GM21576 (cell line): ENCODE data around the gene GPX2.
"Not testable (repeated sequence)": the region's sequence is repeated elsewhere in the genome, so short reads cannot be mapped to it uniquely, and the experiment has no call there.

Experiments used
- ATAC-seq: cut with Tn5 transposase; IDR thresholded peaks from one replicate; pipeline ENCODE4 v1.9.1; 2021; ENCODE audit warnings: mild to moderate bottlenecking, moderate library complexity; ENCODE audit not compliant: unreplicated experiment

The GPX2 gene

DNA sequence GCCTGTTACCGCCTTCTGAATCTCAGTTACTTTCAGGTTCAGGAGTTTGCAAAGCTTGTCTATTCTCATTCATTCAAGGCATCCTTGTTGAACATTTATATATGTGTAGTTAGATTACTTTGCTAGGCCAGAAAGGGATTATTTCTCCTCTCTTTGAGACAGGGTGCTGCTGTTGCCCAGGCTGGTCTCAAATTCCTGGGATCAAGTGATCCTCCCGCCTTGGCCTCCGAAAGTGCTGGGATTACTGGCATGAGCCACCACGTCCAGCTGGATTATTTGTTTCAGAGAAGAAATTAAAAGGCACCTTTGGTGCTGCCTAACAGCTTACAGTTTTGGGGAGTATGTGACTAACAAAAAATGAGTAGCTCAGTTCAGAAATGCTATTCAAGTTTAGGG lies 27.5 kb downstream of the GPX2 start:
- ATAC-seq, result no peak

DNA sequence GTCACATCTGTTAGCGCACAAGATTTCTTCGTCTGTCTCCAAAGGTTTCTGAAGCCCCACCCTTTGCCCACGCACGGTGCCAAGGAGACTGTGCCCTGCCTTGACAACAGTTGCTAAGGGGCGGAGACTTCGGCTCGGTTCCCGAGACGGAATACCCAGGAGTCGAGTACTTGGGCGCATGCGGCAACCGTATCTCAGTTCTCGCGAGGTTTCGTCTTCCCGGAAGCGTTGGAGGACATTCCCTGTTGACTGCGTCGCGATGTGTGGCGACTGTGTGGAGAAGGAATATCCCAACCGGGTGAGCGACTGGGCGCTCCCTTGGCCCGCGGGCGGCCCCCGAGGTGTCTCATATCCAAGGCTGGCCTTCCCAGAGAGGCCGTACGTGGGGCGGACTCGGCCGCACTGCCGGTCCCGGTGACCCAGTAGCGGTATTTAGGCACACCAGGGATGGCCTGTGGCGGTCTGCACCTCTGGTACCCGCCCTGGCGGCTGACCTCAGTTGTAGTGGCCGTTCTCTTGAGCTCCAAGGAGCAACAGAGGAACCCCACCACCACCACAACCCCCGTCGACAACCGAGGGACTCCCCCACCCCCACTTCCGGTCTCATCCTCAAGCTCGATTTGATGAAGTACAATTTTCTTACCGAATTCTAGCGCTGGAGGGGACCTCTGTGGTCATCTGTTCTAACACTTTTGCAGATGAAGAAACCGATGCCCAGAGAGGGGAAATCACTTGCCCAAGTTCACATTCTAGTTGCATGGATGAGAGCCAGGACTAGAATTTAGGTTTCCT lies 28.1 kb downstream of the GPX2 start, which contains the start of gene CHURC1:
Gene CHURC1 (plus strand): TSS at position 219 of the 792 bp plus-strand sequence. CDS start 41 bp downstream, at position 260.
- ATAC-seq, result peak; percentile 93

DNA sequence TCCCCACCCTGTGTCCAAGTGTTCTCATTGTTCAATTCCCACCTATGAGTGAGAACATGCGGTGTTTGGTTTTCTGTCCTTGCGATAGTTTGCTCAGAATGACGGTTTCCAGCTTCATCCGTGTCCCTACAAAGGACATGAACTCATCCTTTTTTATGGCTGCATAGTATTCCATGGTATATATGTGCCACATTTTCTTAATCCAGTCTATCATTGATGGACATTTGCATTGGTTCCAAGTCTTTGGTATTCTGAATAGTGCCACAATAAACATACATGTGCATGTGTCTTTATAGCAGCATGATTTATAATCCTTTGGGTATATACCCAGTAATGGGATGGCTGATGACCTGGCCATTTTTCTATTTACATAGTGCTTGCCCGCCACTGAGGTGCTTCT lies 29.1 kb downstream of the GPX2 start:
- not testable (repeated sequence) for ATAC-seq

GRCh38 chr14:64912261-64912660 lies 30.3 kb downstream of the GPX2 start:
- ATAC-seq, result no peak

DNA sequence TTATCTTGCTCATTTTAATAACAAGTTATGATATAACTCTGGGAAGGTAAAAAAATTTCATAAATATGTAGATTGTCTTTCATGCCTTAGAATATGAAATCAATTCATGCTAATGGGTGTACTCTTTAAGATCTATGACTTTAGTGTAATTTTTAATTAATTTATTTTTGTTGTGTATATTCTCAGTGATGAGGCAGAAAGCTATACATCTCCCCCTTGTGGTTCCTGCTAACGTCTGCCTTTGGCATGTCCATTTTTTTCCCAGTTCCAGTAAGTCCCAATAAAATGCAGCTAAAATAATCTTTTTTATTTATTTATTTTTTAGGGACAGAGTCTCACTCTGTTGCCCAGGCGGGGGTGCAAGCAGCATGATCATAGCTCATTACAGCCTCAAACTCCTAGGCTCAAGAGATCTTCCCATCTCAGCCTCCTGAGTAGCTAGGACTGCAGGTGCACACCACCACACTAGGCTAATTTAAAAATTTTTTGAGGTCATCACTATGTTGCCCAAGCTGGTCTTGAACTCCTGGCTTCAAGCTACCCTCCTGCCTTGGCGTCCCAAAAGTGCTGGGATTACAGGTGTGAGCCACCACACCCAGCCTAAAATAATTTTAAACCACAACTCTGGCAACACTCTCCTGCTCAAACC lies 31.6 kb downstream of the GPX2 start:
- ATAC-seq, result no peak

- ATAC-seq, result no peak
Measured at GRCh38 chr14:64906022-64906421, 36.5 kb downstream of the GPX2 start.

DNA sequence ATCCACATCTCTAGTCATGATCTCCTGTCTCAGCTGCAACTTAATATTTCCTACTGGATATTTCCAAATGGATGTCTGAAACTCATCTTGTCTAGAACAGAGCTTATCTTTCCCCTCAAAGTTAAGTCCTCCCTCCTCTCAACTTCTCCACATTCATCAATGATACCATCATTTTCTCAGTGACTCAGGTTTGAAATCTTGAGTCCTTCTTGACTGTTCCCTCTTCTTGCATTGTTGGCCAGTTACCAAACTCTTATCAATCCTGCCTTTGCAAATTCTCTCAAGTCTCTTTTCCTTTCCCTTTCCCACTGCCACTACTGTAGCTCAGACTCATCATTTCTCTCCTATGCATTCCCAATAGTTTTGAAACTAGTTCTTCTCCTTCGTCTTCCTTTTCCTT lies 42.6 kb downstream of the GPX2 start:
- ATAC-seq, result no peak

- ATAC-seq, result no peak
Measured at GRCh38 chr14:64891839-64892375, 50.6 kb downstream of the GPX2 start.

DNA sequence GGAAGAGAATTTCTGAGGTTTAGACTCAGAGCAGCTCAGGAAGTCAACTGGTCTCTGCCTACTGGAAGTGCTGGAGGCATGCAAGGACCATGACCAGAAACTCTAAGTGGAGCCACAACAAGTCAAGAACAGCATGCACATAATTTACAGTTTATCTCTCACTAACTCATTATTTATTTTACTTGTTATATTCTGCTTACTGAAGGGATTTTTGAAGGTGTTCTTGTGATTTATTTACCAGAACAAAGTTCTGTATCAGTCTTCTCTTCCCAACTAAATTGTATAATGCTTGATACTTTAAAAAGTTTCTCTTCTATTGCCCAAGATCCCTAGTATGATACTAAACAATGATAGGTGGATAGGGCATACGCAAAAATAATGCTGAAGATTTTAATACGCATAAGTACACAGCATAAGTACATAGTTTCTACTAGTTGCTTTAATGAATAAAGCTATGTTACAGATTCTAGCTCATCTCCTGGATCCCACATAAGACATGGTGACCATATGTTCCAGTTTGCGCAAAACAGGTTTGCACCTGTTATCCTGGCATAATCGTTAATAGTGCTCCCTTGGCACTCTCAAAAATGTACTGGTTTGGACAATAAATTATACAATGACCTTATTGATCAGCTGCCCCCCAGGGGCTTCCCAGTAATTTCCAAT lies 51.2 kb downstream of the GPX2 start:
- ATAC-seq, result no peak

DNA sequence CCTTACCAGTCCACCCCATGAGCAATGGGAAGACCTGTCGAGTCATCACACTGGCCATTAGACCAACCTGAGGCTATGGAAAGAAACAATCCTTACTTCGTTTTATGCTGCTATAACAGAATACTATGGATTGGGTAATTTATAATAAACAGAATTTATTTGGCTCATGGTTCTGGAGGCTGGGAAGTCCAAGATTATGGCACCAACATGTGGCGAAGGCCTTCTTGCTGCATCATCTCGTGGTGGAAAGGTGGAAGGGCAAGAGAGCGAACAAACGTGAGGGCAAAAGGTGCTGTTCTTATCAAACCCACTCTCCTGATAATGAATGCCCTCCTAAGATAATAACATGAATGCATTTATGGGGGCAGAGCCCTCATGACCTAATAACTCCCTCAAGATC lies 53.2 kb downstream of the GPX2 start:
- no peak for ATAC-seq
